Loucy (cell line): ENCODE data around the gene ALDH18A1.

Experiments used
- H2AFZ ChIP-seq: fragments of 200-600 bp; sonication (generic); 2 replicates; pipeline ENCODE4 v1.6.0; 2016; ENCODE audit warnings: antibody characterized with exemption, mild to moderate bottlenecking, low read length, moderate library complexity
- H3F3A ChIP-seq: fragments of 200-600 bp; 2 replicates; pipeline ENCODE4 v1.6.0; 2016; ENCODE audit warnings: antibody characterized with exemption, low read depth, mild to moderate bottlenecking
- H3K27me3 ChIP-seq: fragments of 200-600 bp; sonication (generic); 2 replicates; pipeline ENCODE4 v1.6.1; 2014; ENCODE audit warnings: low read length, mild to moderate bottlenecking; ENCODE audit not compliant: insufficient read depth, poor library complexity, severe bottlenecking
- H3K36me3 ChIP-seq: fragments of 200-600 bp; sonication (generic); 2 replicates; pipeline ENCODE4 v1.6.1; 2016; ENCODE audit warnings: low read length; ENCODE audit not compliant: insufficient read depth
- H3K4me1 ChIP-seq: fragments of 200-600 bp; sonication (generic); 2 replicates; pipeline ENCODE4 v1.5.1; 2014; ENCODE audit warnings: low read length, mild to moderate bottlenecking; ENCODE audit not compliant: insufficient read depth, poor library complexity, severe bottlenecking
- H3K4me2 ChIP-seq: fragments of 200-600 bp; sonication (generic); 2 replicates; pipeline ENCODE4 v1.6.0; 2014; ENCODE audit warnings: antibody characterized with exemption, low read length, low read depth, mild to moderate bottlenecking; ENCODE audit not compliant: poor library complexity, severe bottlenecking
- H3K4me3 ChIP-seq: fragments of 200-600 bp; sonication (generic); 2 replicates; pipeline ENCODE4 v1.5.1; 2014; ENCODE audit warnings: low read length, mild to moderate bottlenecking, mixed read lengths; ENCODE audit not compliant: poor library complexity, severe bottlenecking
- H3K79me2 ChIP-seq: fragments of 200-600 bp; sonication (generic); 2 replicates; pipeline ENCODE4 v1.6.1; 2014; ENCODE audit warnings: low read length; ENCODE audit not compliant: insufficient read depth
- H3K9ac ChIP-seq: fragments of 200-600 bp; sonication (generic); 2 replicates; pipeline ENCODE4 v1.6.0; 2014; ENCODE audit warnings: mild to moderate bottlenecking, low read depth, low read length, moderate library complexity; ENCODE audit not compliant: poor library complexity, severe bottlenecking
- H3K9me2 ChIP-seq: fragments of 200-600 bp; sonication (generic); replicated peaks from 2 replicates; pipeline ENCODE4 v1.6.1; 2016; ENCODE audit warnings: low read depth, low read length, mixed read lengths
- H3K9me3 ChIP-seq: fragments of 200-600 bp; sonication (generic); 2 replicates; pipeline ENCODE4 v1.6.1; 2014; ENCODE audit warnings: mild to moderate bottlenecking, antibody characterized with exemption, low read length, low read depth; ENCODE audit not compliant: insufficient read depth
- H4K20me1 ChIP-seq: fragments of 200-600 bp; sonication (generic); 2 replicates; pipeline ENCODE4 v1.6.0; 2014; ENCODE audit warnings: antibody characterized with exemption, low read length, mild to moderate bottlenecking; ENCODE audit not compliant: insufficient read depth, poor library complexity, severe bottlenecking
- CTCF ChIP-seq: fragments of 200-600 bp; sonication (generic); conservative IDR thresholded peaks from 2 replicates; pipeline ENCODE4 v1.5.1; 2014; ENCODE audit warnings: mild to moderate bottlenecking, antibody characterized with exemption, low read length
- EZH2phosphoT487 ChIP-seq: fragments of 200-600 bp; IDR thresholded peaks from 2 replicates; pipeline ENCODE4 v1.6.1; 2018; ENCODE audit warnings: antibody characterized with exemption, mild to moderate bottlenecking, moderate library complexity, borderline replicate concordance

ALDH18A1 gene

GRCh38 chr10:95571390-95571789 is 85.1 kb downstream of the ALDH18A1 start:
- Histone ChIP-seq H3K9me2 (no peaks in the 10 kb centered on the region), H3K79me2 (no peaks in the 10 kb centered on the region), H3F3A (no peaks in the 10 kb centered on the region), H3K27me3 (no peaks in the 10 kb centered on the region), H3K36me3 (no peaks in the 10 kb centered on the region), H4K20me1 (no peaks in the 10 kb centered on the region), H3K9ac (no peak overlapping the region), H3K4me3 (no peak overlapping the region), H3K9me3 (no peaks in the 10 kb centered on the region), H3K4me2 (no peak overlapping the region), H2AFZ (no peak overlapping the region), H3K4me1 (no peaks in the 10 kb centered on the region)
- TF ChIP-seq EZH2phosphoT487: no peak
- no peak for TF ChIP-seq CTCF

GRCh38 chr10:95569368-95569767 is 87.1 kb downstream of the ALDH18A1 start:
- H3F3A ChIP-seq: no peaks in the 10 kb centered on the region
- no peaks in the 10 kb centered on the region for H3K27me3 ChIP-seq
- H4K20me1 ChIP-seq: no peaks in the 10 kb centered on the region
- H3K4me1 ChIP-seq: no peaks in the 10 kb centered on the region
- no peaks in the 10 kb centered on the region for H3K36me3 ChIP-seq
- no peak overlapping the region for H3K9ac ChIP-seq
- H3K4me2 ChIP-seq: no peak overlapping the region
- H2AFZ ChIP-seq: no peak overlapping the region
- TF ChIP-seq EZH2phosphoT487 (no peak), CTCF (no peak)
- H3K9me2 ChIP-seq: no peaks in the 10 kb centered on the region
- no peak overlapping the region for H3K4me3 ChIP-seq
- H3K79me2 ChIP-seq: no peaks in the 10 kb centered on the region
- H3K9me3 ChIP-seq: no peaks in the 10 kb centered on the region

- no peaks in the 10 kb centered on the region for H3K27me3 ChIP-seq
- no peaks in the 10 kb centered on the region for H3K36me3 ChIP-seq
- H3K9me3 ChIP-seq: no peaks in the 10 kb centered on the region
- H2AFZ ChIP-seq: no peak overlapping the region
- no peaks in the 10 kb centered on the region for H4K20me1 ChIP-seq
- H3K9ac ChIP-seq: no peak overlapping the region
- TF ChIP-seq CTCF: no peak
- no peak for TF ChIP-seq EZH2phosphoT487
- no peaks in the 10 kb centered on the region for H3F3A ChIP-seq
- no peaks in the 10 kb centered on the region for H3K9me2 ChIP-seq
- no peaks in the 10 kb centered on the region for H3K79me2 ChIP-seq
- H3K4me2 ChIP-seq: no peak overlapping the region
- no peaks in the 10 kb centered on the region for H3K4me1 ChIP-seq
- no peak overlapping the region for H3K4me3 ChIP-seq
Measured at GRCh38 chr10:95567903-95568630, 88.4 kb downstream of the ALDH18A1 start.
